GM18858 (cell line): ENCODE data around the gene ZNF160.
"Not testable (repeated sequence)": the region's sequence is repeated elsewhere in the genome, so short reads cannot be mapped to it uniquely, and the experiment has no call there.

Experiments used
- ATAC-seq: cut with Tn5 transposase; IDR thresholded peaks from one replicate; pipeline ENCODE4 v1.9.1; 2021; ENCODE audit not compliant: unreplicated experiment

ZNF160 gene

DNA sequence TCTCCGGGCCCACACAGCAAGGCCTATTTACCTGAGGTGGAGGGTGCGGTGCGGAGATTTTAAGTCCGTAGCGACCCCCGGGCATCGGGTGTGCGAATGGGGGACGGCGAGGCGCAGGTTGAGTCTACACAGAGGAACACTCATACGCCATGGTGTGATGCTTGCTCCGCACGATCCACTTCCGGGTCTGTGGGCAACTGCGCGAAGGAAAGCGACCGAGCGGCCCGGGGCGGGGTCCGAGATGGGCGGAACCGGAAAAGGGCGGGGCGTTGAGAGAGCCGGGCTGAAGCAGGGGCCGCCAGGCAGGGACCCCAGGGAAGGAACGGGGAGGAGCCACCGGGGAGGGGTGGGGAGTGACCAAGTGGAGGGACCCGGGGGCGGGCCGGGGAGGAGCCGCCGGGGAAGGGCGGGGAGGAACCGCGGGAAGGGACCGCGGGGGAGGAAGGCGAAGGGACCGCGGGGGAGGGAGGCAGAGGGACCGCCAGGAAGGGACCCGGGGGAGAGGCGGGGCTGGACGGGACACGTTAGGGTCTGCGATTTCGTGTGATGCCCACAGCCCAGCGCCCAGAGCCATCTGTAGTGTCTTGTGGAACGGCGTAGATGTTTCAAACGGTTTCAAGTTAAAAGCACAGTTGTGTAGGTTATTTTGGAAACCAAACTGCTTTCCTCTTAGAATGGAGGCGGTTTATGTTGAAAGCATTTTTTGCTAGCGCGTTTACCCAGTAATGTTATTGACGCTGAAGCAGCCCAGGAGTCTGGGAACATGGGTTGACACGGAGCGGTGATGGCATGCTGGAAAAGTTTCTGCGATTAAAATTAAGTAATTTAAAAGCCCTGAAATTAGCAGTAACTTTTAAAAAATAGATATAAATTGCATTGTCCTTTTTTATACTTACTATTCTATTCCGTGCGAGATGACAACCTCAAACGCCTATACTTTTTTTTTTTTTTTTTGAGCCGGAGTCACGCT is at the start of gene ZNF160:
Gene ZNF160 (minus strand): TSS at position 189 of the 970 bp plus-strand sequence. CDS start 17,146 bp downstream, outside the sequence.
- ATAC-seq = peak; percentile 76

DNA sequence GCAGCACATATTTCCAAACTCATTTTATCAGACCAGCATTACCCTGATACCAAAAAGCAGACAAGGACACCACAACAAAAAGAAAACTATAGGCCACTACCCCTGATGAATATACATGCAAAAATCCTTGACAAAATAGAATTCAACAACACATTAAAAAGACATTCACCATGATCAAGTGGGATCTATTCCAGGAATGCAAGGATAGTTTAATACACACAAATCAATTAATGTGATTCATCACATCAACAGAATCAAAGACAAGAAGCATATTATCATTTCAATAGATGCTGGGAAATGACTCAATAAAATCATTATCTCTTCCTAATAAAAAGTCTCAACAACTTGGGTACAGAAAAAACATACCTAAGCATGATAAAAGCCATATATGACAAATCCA is 44.4 kb upstream of the ZNF160 start:
- ATAC-seq = no peak

DNA sequence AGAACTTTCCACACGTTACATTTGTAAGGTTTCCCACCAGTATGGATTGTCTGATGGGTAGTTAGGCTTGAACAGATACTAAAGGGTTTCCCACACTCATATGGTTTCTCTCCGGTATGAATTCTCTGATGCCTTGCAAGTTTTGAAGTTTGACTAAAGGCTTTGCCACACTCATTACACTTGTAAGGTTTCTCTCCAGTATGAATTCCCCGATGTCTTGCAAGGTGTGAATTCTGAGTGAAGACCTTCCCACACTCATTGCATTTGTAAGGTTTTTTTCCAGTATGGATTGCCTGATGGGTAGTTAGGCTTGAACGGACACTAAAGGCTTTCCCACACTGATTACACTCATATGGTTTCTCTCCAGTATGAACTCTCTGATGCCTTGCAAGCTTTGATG is 37.1 kb upstream of the ZNF160 start:
- ATAC-seq = no peak

DNA sequence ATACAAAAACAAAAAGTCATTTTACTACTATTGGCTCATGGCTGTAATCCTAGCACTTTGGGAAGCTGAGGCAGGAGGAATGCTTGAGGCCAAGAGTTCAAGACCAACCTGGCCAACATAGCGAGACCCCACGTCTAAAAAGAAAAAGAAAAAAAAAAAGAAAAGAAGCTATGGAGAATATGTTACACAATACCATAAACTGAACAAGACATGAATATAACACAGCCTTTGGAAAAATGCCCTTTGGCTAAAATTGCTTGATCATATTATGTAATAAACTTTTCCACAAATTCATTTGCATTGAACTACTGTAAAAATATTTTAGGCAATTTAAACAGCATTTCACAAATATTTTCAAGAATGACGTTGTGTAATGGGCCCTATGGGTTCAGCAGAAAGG is 33.2 kb upstream of the ZNF160 start:
- ATAC-seq = no peak

DNA sequence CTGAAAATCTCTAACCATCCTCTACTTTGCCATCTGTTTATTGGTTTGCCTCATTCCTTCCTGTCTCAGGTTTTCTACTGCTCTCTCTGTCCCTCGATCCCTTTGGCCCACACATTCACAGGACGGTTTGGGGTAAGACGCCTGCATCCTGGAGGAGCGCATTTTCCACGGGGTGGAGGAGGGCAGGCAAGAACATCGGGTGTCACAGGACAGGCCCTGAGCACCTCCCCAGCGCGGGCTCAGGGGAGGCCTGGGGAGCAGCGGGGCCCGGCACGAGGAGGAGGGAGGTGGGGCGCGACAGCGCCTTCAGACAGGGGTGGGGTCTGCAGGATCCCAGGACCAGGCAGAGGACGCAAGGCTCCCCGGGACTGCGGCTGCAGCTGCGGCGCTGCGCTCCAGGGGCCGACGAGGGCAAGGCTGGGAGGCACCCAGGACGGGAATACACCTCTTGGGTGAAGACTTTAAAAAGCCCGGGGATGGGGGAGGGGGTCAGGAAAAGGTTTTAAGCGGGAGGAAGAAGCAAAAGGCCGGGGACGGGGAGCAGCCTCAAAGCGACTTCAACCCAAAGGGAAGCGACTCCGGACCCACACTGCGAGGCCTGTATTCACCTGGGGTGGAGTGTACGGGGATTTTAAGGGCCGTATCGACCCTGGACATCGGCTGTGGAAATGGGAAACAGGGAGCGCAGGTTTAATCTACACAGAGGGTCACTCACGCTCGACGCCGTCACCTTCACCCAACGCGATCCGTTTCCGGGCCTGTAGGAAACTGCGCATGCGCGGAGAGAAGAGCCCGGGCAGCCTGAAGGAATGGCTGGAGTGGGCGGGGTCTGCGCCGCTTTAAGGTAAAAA is 29.1 kb upstream of the ZNF160 start, which contains the start of gene ZNF415:
Gene ZNF415 (minus strand): TSS at position 770 of the 851 bp plus-strand sequence. CDS start 10,234 bp downstream, outside the sequence.
- no peak for ATAC-seq

DNA sequence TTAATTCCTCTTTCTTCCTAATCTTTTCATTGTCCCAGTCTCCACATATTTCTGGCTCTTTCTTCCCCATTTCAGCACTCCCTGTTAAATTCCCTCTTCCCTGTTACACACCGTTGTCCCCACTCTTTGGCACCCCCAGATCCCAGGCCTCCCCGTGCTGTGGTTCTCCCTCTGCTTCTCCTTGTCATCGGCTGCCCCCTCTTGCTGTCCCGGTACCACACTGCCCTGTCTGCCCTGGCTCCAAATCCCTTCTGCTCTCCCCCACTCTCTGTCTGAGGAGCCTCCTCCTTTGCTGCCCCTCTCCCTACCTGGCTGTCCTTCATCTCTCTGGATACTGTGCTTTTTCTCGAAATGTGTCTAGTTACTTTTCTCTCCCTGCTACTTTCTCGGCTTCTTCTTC is 28.5 kb upstream of the ZNF160 start:
- ATAC-seq = no peak

DNA sequence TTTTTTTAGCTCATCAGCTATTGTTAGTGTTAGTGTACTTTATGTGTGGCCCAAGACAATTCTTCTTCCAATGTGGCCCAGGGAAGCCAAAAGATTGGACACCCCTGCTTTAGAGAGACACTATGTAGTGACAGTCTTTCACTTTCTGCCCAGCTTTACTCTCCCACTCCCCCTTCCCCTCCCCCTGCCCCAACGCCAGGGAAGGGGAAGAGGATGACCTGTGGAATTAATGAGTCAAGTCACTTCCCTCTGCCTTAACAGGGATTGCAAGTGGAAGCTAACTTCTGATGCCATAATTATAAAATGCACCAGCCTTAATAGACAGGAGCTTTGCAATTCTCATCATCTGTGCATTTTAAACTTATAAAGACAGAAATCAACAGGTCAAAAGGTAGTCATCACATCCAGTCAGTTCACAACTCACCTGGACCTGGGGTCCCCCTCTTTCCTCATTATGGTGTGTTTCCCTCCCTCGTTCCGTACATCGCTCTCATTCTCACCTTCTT is 27.9 kb upstream of the ZNF160 start:
- ATAC-seq = no peak

DNA sequence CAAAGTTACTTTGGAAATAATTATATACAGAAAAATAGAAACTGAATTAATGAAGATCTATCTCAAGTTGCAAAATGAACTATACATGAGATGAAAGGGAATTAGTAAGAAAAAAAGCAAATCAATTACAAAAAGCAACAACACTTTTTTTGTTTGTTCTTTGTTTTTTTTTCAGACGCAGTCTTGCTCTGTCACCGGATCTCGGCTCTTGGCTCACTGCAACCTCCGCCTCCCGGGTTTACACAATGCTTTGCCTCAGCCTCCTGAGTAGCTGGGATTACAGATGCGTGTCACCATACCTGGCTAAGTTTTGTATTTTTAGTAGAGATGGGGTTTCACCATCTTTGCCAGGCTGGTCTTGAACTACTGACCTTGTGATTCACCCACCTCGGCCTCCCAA is 27.3 kb upstream of the ZNF160 start:
- ATAC-seq = no peak

DNA sequence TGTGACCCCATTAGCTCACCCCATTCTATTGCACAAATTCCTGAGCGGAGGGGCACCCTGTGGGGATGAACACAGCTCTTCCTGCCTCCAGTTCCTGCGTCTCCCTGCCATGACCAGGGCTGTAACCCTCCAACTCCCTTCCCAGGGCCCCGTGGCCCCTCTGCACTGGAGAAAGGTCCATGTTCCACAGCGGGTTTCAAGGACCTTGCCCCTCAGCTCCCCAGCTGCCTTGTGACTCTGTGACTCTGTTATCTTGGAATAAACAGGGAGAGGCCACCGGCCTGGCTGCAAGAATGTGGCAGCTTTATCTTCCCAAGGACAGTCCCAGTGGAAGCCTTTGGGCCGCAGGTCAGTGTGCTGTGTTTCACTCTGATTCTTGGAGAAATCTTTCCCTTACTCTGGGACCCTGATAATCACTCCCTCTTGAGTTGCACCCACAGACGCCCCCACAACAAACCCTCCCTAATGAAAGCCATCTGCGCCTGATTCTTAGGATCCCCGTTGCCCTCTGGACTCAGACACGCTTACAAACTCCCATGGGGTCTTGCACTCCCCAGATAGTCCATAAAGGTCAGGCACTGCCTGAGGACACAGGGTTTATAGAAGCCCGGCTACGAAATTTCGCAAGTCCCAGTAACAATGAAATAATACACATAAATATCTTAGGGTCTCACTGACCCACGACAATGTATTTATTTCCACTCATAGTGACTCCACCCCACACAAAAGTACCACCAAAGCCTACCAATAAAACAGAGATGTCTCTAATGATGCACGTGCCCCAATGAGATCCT is 23.7 kb upstream of the ZNF160 start:
- ATAC-seq = not testable (repeated sequence)

DNA sequence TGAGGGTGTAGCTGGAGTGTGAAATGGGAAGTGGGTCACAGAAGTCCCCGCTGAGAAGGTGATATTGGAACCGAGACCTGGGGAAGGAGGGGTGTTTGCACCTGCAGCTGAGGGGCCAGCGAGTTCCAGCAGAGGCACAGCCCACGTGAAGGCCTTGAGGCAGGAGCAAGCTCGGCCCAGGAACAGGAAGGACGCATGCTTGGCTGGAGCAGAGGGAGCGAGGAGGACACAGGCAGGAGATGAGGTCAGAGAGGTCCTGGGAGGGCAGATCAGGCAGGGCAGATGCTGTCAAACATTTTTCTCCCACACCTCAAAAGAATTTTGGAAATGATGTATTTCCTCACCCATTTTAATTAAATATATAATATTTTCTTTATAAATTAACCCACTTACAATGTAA is 20.2 kb upstream of the ZNF160 start:
- ATAC-seq = no peak

DNA sequence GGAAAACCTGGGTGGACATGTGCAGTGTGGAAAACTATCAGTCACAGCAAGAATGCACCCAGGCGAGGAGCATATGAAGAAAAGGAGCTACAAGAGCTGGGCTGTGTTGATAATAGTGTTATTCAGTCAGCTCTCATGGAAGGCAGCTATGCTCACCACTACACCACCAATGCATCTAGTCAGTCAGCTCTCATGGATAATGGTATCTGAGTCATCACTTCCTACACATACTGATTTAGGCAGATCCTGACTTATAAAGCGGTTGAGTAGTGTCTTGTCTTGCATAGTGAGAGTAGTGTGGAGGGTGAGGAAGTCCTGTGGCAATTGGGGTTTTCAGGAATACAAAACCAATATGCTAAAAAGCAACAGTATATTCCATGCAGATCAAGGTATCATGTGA is 9.1 kb upstream of the ZNF160 start:
- no peak for ATAC-seq

DNA sequence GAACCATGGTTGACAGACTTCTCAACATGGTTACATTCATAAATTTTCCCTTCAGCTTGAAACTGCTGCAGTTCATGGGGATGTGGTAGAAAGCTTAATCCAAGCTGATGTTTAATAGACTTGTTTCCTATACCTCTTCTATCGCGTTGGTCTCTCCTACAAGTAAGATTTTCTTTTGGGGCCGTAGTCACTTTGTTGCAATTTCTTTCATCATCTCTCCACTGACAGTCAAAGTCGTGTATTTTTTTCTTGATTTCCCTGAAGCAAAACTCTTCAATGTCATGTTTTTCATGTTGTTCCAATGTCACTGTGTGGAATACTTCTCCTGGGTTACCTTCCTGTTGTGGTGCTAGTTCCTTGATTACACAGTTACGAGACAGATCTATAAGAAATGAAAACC is 6.3 kb upstream of the ZNF160 start:
- no peak for ATAC-seq

DNA sequence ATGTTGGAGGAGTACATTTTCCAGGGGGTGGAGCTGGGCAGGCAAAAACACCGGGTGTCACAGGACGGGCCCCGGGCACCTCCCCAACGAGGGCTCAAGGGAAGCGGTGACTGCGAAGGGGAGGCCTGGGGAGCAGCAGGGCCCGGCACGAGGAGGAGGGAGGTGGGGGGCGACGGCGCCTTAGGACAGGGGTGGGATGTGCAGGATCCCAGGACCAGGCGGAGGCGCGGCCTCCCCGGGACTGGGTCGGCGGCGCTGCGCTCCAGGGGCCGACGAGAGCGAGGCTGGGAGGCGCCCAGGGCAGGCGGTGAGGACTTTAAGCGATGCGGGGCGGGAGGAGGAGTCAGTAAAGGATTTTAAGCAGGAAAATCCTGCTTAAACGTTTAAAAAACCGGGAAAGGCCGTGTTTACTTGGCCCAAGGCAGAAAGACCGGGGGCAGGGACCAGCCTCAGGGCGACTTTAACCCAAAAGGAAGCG is 427 bp downstream of the ZNF160 start:
- no peak for ATAC-seq

DNA sequence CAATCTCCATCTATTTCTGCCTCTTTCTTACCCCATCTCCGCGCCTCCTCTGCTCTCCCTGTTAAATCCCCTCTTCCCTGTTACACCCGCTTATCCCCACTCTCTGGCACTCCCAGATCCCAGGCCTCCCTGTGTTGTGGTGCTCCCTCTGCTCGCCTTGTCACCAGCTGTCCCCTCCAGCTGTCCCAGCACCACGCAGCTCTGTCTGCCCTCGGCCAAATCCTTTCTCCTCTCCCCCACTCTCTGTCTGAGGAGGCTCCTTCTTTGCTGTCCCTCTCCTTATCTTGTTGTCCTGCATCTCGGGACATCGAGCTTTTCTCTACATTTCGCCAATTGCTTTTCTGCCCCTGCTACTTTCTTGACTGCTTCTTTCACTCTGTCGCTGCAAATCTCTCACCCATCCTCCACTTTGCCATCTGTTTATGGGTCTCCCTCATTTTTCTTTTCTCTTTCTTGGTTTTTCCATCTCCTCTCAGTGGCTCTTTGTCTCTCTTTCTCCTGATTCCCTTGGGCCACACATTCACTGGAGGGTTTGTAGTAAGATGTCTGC is 941 bp downstream of the ZNF160 start:
- no peak for ATAC-seq

DNA sequence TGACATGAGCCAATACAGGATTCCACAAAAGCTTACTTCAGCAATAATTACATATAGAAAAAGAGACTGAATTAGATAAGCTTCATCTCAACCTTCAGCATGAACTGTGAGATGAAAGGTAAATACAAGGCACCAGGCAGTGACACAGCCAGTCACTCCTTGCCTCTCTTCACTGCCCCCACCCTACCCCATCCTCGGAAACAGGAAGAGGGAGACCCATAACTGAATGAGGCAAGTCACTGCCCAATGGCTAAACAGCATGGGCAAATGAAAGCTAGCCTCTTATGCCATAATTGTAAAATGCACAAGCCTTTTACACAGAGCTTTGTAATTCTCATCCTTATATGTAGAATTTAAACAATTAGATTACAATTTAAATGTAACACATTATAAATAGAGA is 1.7 kb downstream of the ZNF160 start:
- no peak for ATAC-seq

DNA sequence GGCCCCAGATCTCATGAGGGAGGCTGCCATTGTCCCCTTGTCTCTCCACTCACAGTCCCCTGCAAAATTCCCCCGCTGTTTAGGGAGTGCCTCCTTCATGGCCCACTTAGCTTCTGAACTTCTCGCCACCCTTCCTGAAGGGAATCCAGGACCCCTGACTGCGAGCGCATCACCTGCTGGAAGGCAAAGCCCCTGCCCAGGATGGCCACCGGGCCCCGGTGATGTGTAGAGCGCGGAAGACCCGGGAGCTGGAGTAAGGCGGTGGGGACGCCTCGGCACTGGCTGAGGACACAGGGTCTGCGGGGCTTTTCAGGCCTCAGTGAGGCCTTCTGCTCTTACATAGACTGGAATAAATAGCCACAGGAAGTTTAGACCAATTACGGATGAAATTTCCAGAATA is 4.7 kb downstream of the ZNF160 start:
- not testable (repeated sequence) for ATAC-seq

DNA sequence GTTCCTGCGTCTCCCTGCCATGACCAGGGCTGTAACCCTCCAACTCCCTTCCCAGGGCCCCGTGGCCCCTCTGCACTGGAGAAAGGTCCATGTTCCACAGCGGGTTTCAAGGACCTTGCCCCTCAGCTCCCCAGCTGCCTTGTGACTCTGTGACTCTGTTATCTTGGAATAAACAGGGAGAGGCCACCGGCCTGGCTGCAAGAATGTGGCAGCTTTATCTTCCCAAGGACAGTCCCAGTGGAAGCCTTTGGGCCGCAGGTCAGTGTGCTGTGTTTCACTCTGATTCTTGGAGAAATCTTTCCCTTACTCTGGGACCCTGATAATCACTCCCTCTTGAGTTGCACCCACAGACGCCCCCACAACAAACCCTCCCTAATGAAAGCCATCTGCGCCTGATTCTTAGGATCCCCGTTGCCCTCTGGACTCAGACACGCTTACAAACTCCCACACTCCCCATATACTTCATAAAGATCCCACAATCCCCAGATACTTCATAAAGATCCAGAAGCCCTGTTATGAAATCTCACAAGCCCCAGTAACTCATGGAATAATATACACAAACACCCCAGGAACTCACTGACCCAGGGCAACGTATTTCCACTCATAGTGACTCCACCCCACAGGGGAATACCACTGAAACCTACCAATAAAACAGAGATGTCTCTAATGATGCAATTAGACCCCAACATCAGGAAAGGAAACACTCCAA is 6.1 kb downstream of the ZNF160 start:
- ATAC-seq = not testable (repeated sequence)

DNA sequence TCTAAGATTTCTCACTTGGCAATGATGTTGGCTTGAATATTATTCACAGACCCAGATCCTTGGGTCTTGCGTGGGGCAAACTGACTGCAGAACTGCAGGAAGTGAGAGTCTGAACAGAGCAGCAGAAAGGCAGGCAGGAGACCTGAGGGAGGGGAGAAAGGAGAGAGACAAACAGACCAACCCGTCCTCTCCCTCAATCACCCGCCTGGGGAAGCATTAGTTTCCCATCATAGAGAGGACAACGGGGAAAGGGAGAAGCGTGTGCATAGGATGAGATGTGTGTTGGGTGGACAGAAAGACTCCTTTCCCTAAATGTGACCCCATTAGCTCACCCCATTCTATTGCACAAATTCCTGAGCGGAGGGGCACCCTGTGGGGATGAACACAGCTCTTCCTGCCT is 6.6 kb downstream of the ZNF160 start:
- not testable (repeated sequence) for ATAC-seq

DNA sequence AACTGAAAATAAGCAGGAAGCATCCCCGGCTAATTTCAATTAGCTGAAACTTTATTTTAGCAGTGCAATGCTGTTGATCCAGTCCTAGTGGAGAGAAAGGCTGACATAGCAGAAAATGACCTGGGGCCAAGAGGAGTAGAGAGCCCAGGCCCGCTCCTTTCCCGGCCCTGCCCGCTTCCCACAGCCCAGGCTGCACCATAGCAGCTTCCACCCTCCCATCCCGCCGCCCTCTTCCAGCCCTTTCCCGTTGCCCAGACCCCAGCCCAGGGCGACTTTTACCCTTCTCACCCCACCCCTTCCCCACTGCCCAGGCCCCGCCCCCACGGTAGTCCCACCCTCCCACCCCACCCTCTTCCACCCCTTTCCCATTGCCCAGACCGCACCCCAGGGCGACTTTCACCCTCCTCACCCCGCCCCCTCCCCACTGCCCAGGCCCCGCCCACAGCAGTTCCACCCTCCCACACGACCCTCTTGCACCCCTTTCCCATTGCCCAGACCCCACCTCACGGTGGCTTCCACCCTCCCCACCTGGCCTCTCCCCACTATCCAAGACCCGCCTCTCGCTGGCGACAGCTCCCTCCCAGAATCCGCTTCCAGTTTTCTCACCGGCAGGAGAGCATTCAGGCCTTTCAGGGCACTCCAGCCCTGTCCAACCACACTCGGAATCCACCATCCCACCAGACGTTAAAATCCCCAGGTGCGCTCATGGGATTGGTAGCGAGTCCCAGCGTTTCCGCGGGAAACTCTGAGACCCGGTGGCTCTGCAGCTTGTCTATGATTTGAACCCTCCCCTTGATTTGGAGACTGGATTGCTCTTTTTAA is 8.3 kb downstream of the ZNF160 start:
- no peak for ATAC-seq
